ENCODE data around the gene PLA2G2C. TPM values are rescaled to one million over a fixed set of nuclear protein-coding genes. Genes with fewer than 3 reads are reported as not detected.

PLA2G2C gene
- total and polyA plus RNA-seq, 2 donors (not counting 1 experiment from before 2014, with no cell fraction given): 0.03 TPM; not detected in 1

DNA sequence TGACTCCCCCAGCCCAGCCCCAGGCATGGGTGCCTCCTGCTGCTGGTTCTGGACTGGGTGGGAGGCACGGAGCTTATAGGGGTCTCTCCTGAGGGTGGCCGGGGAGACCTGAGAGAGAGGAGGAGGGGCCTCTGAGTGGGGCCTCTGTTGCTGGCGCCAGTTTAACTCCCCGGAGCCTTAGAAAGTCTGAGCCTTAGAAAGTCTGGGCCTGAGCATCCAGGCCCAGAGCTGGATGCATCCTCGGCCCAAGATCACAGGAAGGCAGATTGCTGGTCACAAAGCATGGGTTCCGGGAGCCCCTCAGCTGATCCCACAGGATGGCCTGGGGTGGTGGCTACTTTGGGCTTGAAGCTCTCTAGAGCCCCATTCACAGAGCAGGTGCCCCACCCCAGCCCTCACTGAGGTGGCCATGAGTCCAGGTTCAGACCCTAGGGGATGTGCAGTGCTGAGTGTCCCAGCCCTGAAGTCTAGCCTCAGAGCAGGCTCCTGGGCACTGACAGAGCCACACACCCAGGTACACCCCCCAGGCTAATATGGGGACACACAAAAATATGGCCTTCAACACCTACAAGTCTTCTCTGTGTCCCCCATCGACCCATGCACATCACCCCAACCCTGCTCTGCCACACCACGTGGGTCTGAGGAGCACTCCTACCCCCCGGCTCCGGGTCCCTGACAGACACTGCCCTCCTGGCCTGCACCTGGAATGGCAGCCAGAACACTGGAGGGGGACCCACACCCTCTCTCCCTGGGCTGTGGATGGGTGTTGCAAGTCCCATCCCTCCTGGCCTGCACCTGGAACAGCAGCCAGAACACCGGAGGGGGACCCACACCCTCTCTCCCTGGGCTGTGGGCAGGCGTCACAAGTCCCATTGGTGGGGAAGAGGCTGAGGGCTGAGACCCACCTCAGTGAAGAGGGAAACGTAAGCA lies 37.5 kb downstream of the PLA2G2C start:
- POLR2A ChIA-PET: no interaction called here
- intact Hi-C loops (cut with micrococcal nuclease): no loop called here
- H3K4me1 Mint-ChIP-seq: peaks cover 9% of the 10 kb centered on the region
- no peak overlapping the region for H2AFZ ChIP-seq (ENCODE audit: insufficient read depth, low read depth, low read length, poor library complexity, severe bottlenecking)
- H4K20me1 ChIP-seq (ENCODE audit: control insufficient read depth, insufficient read depth, low read length, poor library complexity, severe bottlenecking): no peaks in the 10 kb centered on the region
- CTCF ChIA-PET: interaction anchor here (2.4 kb wide), 1 partner anchor 174 kb away, joined by 10 read pairs; no protein-coding TSS in a partner anchor
- H3K4me3 ChIP-seq (ENCODE audit: control extremely low read depth in 1 of 5, extremely low read depth in 1 of 5, insufficient read depth in 1 of 5, low read depth in 2 of 5, low read length in 4 of 5): no peak overlapping the region
- WGBS (ENCODE audit: insufficient coverage): 91% methylated on average over 12 of the region's 13 CpGs
- TF ChIP-seq, protein P1, sequence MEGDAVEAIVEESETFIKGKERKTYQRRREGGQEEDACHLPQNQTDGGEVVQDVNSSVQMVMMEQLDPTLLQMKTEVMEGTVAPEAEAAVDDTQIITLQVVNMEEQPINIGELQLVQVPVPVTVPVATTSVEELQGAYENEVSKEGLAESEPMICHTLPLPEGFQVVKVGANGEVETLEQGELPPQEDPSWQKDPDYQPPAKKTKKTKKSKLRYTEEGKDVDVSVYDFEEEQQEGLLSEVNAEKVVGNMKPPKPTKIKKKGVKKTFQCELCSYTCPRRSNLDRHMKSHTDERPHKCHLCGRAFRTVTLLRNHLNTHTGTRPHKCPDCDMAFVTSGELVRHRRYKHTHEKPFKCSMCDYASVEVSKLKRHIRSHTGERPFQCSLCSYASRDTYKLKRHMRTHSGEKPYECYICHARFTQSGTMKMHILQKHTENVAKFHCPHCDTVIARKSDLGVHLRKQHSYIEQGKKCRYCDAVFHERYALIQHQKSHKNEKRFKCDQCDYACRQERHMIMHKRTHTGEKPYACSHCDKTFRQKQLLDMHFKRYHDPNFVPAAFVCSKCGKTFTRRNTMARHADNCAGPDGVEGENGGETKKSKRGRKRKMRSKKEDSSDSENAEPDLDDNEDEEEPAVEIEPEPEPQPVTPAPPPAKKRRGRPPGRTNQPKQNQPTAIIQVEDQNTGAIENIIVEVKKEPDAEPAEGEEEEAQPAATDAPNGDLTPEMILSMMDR (IDR thresholded peaks at IDR 0.05): no peak
- no peak for TF ChIP-seq EZH2 (IDR thresholded peaks at IDR 0.05; ENCODE audit: borderline replicate concordance, insufficient read depth, low read depth, low read length, poor library complexity, severe bottlenecking)
- H3K27ac Mint-ChIP-seq: no peak overlapping the region
- DNase-seq (no peak), ATAC-seq (ENCODE audit: low read depth) (no peak)
- H3K27ac ChIP-seq (ENCODE audit: low read length in 2 of 2): no peak overlapping the region
- H3K9me3 ChIP-seq (ENCODE audit: control extremely low read depth in 1 of 3, control insufficient read depth in 2 of 3, insufficient read depth in 1 of 3, low read length in 2 of 3): no peaks in the 10 kb centered on the region
- H3K36me3 ChIP-seq (replicated peaks in 1 of 2; ENCODE audit: control extremely low read depth in 1 of 2, control insufficient read depth in 1 of 2, extremely low read depth in 1 of 2, insufficient read depth in 2 of 2, low read length in 1 of 2): no peaks in the 10 kb centered on the region
- no peaks in the 10 kb centered on the region for H3K9me3 Mint-ChIP-seq (ENCODE audit: insufficient read depth)
- H3K4me2 ChIP-seq (replicated peaks; ENCODE audit: low read depth, low read length, poor library complexity, severe bottlenecking): no peak overlapping the region
- H3K27me3 ChIP-seq (replicated peaks in 1 of 4; ENCODE audit: control extremely low read depth in 1 of 4, control insufficient read depth in 3 of 4, insufficient read depth in 4 of 4, low read length in 3 of 4): no peaks in the 10 kb centered on the region
- no peaks in the 10 kb centered on the region for H3K27me3 Mint-ChIP-seq
- H3K4me1 ChIP-seq (ENCODE audit: control insufficient read depth in 2 of 2, insufficient read depth in 2 of 2, low read length in 2 of 2): peaks cover 5 to 10% of the 10 kb centered on the region in 2 donors
- H3K4me3 Mint-ChIP-seq: no peak overlapping the region
- H3K9ac ChIP-seq (ENCODE audit: low read length): no peak overlapping the region
- no peaks in the 10 kb centered on the region for H3K79me2 ChIP-seq (ENCODE audit: control insufficient read depth, insufficient read depth, low read length)

Measured in B cell (primary cell).